DMS153 (cell line): Measurements from ENCODE around the gene HTT.

ENCODE experiments used
- DNase-seq: peaks from one replicate; lab custom pipeline; 2025; lab: John Stamatoyannopoulos, UW

The HTT gene

DNA sequence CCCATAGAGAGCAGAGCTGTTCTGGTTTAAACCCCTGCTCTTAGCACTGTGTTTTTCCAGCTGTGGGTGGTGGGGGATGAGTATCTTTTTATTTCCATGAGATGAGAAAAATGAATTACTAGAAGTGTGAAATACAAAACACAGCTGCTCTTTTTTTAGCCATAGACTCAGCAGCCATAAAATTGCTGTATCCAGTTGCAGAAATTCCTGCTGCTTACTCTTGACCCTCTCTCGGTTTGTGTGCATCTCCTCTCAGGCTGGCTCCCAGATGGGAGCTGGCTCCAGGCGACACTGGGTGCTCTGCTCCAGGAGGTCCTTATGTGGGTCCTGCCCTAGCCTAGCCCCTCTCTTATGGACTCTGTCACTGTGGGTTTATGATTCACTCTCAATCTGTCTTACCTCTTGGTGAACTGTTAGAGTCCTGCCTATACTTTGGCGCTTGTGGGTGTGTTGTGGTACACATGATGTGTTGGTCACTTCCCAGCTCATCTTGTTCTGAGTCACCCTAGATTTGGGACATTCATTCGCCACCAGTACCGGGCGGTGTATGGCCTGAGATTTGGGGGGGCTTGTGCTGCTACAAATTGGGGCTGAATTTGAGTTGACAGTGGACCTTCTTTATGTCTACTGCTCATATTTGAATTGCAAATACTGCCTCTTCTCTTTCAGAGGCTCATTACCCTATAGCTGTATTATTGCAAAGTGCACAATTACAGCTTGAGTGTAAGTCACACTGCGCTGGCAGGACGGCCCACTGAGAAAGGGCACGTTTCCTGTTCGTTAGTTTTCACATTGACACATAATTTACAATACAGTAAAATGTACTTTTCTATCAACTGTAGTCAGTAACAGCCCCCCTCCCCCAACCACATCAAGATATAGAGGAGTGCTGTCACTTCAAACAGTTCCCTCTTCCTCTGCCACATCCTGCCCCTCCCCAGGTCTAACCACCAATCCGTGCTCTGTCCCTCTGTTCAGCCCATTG, 127.5 kb downstream of the HTT start:
- DNase-seq = no peak

DNA sequence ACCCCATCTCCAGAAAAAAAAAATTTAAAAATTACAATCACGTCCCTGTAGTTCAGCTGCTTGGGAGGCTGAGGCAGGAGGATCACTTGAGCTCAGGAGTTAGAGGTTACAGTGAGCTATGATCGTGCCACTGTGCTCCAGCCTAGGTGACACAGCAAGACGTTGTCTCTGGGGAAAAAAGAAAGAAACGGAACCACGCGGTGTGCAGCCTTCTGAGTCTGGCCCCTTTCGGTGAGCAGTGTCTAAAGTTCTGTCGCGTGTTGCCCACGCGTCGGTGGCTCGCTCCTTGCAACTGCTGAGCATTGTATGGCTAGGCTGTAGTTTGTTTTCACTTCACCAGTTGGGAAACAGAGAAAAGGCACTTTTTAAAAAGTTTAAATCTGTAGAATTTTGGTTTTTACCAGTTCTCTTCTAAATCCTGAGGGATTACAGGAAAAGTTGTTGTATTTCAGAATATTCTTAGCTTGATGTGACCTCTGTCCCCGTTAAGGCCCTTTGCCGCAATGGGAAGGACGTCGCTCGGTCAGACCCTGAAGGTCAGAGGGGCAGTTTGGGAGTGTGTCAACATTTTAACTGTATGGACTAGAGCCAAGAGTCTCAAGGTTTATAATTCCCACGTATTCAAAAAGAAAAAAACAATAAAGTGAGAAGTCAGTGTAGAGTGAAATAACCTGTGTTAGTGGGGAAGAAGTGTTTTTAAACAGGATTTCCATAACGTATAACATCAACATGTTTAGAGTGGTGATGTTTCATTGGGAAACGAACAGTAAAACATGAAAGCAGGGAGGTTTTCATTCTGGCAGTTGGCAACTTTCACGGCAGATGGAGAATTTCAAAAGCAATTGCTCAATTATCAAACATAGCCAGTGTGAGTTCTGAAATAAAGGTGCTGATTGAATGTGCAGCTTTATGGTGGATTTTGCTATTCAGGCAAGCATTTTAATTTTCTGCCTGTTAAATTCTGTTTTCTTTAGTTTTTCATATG, 128.6 kb downstream of the HTT start:
- no peak for DNase-seq

DNA sequence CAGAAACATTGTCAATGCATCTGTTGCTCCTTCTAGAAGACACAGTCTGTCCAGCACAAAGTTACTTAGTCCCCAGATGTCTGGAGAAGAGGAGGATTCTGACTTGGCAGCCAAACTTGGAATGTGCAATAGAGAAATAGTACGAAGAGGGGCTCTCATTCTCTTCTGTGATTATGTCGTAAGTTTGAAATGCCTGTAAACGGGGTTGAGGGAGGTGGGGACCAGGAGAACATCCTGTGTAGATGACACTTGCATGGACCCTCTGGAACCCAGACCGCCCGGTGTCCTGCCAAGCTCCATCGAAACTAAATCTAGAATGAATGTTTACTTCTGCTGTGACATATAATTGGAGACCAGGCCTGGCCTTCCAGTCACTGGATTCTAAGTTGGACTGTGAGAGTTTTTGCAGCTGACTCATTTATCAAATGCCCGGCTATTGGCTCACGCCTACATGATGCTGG, 129.5 kb downstream of the HTT start:
- no peak for DNase-seq

DNA sequence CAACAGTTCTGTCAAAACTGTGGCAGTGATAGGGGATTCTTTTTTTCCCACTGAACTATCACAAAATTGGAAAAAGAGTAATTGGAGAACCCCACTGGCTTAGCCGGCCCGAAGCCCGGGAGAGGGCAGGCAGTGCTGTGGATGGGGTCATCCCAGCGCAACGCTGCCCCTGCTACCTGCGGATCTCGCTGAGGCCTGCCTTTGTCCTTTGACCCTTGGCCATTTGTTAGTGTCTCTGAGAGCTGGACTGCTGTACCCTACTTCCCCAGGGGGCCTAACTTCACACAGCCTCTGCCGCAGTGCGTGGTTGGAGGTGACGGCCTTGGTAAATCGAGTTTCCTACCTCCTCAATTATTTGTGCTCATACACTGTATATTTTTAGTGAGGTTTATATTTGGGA, 131.5 kb downstream of the HTT start:
- no peak for DNase-seq

DNA sequence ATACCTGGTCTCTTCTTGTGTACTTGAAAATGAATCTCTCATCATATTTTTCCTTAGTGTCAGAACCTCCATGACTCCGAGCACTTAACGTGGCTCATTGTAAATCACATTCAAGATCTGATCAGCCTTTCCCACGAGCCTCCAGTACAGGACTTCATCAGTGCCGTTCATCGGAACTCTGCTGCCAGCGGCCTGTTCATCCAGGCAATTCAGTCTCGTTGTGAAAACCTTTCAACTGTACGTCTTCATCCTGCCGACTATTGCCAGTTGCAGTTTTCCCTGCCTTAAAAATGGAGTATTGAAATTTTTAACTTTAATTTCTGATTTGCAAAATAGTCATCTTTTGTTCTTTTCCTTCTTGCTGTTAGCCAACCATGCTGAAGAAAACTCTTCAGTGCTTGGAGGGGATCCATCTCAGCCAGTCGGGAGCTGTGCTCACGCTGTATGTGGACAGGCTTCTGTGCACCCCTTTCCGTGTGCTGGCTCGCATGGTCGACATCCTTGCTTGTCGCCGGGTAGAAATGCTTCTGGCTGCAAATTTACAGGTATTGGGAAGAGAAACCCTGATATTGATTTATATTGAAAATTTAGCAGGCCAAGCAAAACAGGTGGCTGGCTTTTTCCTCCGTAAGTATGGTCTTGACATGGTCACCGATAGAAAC, 132.1 kb downstream of the HTT start:
- no peak for DNase-seq

DNA sequence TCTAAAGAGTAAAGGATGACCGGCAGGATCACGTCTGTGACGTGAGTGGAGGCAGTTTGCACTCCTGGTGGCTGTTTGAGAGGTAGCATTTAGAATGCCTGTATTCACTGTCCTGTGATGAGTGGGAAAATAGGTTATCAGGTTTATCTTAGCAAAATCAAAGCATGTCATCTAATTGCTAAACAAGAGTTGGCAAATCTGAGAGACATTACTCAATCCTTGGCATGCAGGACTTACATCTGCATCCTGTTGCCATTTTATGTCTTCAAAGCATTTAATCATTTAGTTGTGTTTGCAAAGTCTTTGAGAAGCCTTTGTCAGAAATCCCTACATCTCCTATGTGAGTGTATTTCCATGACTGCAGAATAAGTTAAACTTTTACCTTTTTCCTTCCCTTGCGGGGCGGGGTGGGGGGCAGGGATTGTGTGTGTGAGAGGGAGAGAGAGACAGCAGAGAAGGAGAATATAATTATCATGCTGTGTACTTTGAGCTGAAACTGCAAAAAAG, 133.1 kb downstream of the HTT start:
- DNase-seq = no peak

DNA sequence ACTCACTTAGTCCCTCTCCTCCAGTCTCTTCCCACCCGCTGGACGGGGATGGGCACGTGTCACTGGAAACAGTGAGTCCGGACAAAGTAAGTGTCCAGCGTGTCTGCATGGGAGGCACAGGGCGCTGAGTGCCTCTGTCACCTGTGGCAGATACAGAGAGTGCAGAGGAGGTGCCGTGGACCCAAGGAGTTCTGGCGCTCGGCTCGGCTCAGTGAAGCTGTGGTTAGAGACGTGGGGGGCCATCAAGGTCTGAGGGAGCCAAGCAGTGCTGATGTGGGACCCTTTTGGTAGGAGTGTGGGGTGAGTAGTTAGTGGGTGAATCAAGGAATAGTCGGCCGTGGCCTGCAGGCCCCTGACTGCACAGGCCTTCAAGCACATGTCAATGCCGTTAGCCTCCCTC, 134.3 kb downstream of the HTT start:
- DNase-seq = no peak

DNA sequence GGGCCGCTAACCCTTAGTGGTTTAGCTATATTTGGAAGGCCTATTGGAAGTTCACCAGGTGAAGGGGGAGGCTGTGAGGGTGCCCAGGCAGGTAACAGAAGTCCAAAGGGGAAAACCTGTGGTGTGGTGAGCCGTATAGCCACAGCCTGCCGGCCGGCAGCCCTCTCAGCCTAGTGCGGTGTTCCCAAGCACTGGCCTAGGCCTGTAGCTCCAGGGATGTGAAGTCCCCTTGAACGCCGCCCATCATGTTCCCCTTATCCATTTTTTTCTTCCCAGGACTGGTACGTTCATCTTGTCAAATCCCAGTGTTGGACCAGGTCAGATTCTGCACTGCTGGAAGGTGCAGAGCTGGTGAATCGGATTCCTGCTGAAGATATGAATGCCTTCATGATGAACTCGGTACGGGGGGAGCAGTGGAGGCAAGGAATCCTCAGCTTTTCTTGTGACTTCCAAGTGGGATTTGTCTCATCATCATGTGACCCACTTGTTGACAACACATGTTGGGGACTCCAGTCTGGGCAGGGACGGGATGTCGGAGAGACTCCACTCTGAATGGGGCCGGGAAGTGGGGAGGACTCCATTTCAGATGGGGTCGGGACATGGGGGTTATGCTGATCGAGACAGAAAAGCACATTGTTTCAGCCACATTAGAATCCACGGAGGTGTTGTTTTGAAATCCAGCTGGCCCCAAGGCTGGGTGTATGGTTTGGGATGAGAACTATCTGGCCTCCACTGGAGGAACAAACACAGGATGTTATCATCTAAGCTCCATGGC, 135.3 kb downstream of the HTT start:
- no peak for DNase-seq

DNA sequence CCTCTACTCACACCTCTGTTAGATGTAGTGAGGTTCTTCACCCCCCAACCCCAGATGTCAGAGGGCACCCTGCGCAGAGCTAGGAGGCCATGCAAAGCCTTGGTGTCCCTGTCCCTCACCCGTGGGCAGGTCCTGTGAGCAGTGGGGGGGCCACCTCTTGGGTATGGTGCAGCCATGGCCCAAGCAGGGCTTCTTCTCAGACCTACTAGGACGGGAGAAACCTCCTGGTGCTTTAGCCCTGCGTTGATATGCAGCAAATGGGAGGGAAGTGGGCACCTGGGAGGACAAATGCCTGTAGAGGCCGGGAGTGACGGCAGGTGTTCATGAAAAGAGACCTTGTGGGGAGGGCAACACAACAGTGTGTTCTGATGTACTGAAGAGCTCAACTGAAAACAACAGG, 136.0 kb downstream of the HTT start:
- no peak for DNase-seq

DNA sequence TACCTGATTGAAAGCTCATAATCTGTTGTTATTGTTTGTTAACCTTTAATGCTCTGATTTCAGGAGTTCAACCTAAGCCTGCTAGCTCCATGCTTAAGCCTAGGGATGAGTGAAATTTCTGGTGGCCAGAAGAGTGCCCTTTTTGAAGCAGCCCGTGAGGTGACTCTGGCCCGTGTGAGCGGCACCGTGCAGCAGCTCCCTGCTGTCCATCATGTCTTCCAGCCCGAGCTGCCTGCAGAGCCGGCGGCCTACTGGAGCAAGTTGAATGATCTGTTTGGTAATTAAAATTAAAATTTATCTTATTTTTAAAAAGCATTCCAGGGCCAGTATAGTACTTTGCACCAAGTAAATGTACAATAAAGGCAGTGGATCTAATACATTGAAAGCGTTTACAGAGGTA, 137.4 kb downstream of the HTT start:
- DNase-seq = no peak

DNA sequence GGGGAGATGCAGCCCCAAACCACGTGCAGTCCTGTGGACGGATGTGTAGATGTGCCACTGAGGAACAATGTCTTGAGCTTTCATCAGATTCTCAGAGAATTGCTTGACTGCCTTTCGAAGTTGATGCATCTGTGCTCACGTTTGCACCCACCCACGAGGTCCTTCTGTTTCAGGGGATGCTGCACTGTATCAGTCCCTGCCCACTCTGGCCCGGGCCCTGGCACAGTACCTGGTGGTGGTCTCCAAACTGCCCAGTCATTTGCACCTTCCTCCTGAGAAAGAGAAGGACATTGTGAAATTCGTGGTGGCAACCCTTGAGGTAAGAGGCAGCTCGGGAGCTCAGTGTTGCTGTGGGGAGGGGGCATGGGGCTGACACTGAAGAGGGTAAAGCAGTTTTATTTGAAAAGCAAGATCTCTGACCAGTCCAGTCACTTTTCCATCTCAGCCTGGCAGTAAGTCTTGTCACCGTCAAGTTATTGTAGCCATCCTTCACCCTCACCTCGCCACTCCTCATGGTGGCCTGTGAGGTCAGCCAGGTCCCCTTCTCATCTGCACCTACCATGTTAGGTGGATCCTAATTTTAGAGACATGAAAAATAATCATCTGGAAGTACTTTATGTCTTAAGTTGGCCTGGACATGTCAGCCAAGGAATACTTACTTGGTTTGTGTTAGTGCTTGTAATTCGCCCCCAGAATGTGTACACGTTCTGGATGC, 138.1 kb downstream of the HTT start:
- DNase-seq = no peak

DNA sequence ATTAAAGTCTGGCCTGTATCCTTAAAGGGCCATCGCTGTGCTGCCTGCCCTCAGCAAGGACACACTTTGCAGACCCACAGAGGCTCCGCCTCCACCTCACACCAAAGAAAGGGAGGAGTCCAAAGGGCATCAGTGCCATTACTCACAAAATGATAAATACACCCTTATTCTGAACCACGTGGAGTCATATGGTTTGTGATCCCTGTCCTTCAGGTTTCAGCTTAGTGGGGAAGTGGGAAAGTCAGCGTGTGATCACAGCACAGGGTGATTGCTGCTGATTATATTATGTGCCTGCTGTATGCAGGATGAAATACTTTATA, 138.6 kb downstream of the HTT start:
- DNase-seq = no peak

DNA sequence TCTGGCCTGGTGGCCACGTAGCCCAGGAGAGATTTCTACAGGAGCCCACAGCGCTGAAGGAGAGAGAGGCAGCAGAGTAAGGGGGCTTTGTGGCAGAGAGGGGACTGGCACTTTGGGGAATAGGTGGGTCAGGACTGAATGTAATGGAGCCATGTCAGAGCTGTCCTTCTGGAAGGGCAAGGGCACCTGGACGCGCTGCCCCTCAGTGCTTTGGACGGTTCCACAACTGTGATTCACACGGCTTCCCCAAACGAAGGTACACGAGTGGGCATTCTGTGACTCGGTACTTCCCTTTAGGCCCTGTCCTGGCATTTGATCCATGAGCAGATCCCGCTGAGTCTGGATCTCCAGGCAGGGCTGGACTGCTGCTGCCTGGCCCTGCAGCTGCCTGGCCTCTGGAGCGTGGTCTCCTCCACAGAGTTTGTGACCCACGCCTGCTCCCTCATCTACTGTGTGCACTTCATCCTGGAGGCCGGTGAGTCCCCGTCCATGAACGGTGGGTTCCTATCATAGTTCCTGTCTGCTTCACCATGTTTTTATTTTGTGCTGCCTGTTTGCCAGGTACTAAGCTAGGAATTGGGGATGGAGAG, 139.3 kb downstream of the HTT start:
- no peak for DNase-seq

DNA sequence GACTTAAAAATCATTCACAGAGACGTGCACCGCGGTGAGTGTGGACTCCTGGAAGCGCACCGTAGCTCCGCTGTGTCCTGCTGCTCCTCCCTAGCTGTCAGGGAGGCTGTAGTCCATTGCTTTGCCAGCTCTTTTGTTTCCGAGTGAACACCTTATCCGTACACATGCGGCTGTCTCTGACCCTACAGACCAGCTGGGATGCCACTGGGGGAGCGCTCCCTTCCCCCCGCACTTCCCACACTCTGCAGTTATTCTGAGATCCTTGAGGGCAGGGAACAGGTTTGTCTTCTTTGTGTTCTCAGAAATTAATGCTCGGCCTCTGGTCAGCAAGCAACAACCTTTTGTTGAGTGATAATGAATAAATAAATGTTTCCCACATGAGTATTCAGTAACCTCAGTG, 140.8 kb downstream of the HTT start:
- DNase-seq = no peak

DNA sequence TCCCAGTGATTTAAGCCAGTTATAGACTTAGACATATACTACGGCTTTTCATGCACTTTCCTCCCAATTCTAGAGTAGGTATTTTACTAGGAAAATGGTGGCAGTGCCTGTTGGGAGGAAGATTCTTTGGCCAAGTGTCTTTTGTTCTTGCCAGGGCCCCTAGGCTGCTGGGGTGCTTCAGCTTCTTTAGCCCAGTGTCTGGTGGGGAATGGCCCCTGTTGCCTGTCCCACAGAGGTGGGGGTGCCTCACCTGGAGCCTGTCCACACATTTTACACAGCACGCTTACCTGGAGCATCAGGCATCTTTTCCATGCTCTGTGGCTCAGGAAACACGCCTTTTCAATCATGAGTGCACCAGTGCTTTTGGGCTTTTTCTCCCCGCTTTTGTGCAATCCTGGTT, 141.3 kb downstream of the HTT start:
- no peak for DNase-seq

DNA sequence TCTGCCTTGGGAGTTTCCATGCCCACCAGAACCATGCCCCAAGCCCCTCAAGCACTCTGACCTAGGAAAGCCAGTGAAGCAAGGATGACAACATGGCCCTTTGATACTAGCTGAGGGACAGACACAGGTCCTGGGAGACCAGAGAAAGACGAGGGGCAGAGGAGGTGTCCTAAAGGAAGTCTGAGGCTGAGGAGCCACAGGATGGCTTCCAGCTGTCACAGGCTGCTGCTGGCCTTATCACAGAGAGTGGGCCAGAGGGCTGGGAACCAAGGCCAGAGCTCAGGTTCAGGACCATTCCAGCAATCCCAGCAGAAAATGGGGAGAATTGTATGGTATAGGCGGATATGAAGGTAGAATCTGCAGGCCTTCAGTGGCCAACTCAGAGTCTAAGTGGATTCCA, 142.8 kb downstream of the HTT start:
- no peak for DNase-seq

DNA sequence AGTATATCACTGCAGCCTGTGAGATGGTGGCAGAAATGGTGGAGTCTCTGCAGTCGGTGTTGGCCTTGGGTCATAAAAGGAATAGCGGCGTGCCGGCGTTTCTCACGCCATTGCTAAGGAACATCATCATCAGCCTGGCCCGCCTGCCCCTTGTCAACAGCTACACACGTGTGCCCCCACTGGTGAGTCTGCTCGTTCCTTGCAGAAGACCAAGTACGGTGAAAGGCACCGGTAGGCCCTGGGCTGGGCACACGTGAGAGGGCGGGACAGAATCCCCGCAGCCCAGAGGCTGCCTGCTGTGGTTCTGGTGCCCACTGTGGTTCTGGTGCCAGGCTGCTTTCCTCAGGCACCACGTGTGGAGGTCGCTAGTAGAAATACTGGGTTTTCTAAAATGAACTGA, 143.3 kb downstream of the HTT start:
- no peak for DNase-seq

DNA sequence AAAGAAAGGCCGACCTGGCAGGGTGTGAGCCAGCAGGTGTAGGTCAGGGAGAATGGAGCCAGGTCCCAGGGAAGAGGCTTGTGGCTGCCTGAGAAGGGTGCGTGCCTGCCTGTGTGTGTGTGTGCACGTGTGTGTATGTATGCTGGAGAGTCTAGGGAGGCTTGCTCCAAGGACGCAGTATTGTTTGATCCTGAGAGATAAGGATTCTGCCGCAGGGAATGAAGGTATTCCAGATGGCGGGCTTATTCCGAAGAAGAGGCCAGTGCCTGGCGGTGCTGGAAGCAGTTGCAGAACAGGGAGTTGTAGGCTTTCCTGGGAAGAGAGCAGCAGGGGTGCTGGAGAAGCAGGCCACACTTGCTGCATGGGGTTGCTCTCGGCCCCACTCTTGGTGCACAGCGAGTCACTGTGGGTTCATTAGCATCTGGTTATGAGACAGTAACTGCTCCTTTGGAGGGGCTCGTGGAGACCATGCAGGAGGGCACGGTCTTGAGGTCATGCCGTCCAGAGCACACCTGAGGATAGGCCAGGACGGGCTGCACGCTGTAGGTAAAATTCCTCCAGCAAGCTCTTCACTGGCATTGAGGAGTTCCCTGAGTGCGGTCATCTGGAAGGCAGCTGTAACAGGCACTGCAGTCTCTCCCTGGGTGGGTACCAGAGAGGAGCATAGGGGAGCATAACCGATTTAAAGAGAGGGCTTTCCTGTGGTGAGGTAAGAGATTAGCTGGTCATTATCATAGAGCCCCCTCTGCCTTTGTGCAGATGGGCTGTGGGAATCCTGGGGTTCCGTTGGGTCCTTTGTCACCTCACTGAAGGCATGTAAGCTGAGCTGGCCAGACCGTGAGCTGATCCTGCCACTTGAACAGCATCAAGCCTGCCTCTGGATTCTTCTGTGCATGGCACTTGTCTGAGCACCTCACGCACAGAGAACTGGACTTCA, 144.6 kb downstream of the HTT start:
- DNase-seq = no peak
